DMS 273 treated with DMSO at 0.1 percent for 48 hours (cell line): ENCODE data around the gene CST3.
"Not testable (repeated sequence)": the region's sequence is repeated elsewhere in the genome, so short reads cannot be mapped to it uniquely, and the experiment has no call there.

ENCODE experiments used
- DNase-seq: peaks from one replicate; lab custom pipeline; 2025; lab: John Stamatoyannopoulos, UW

Gene CST3

GRCh38 chr20:23637282-23638221, at the start of gene CST3:
TSS of gene CST3 (minus strand) at chr20:23637955. CDS start at chr20:23637862, 93 bp downstream.
- DNase-seq: peak; percentile 31

- DNase-seq: no peak
These were observed 48.4 kb upstream of the CST3 start for GRCh38 chr20:23686046-23686750.

- not testable (repeated sequence) for DNase-seq
These were observed 47.8 kb upstream of the CST3 start for GRCh38 chr20:23685529-23685896.

- no peak for DNase-seq
These were observed 46.5 kb upstream of the CST3 start for GRCh38 chr20:23684261-23684660.

GRCh38 chr20:23683807-23684206, 46.1 kb upstream of the CST3 start:
- DNase-seq: no peak

GRCh38 chr20:23683281-23683680, 45.5 kb upstream of the CST3 start:
- no peak for DNase-seq

GRCh38 chr20:23680146-23680545, 42.4 kb upstream of the CST3 start:
- DNase-seq: no peak

GRCh38 chr20:23679133-23680092, 41.7 kb upstream of the CST3 start:
- DNase-seq: no peak

GRCh38 chr20:23673209-23673608, 35.5 kb upstream of the CST3 start:
- no peak for DNase-seq

GRCh38 chr20:23672158-23672557, 34.4 kb upstream of the CST3 start:
- no peak for DNase-seq

- no peak for DNase-seq
These were observed 33.7 kb upstream of the CST3 start for GRCh38 chr20:23671479-23671878.

GRCh38 chr20:23670361-23670760, 32.6 kb upstream of the CST3 start:
- DNase-seq: no peak

- no peak for DNase-seq
These were observed 32.1 kb upstream of the CST3 start for GRCh38 chr20:23669866-23670265.

GRCh38 chr20:23669327-23669726, 31.6 kb upstream of the CST3 start:
- DNase-seq: no peak

- peak; percentile 15 for DNase-seq
These were observed 30.8 kb upstream of the CST3 start for GRCh38 chr20:23668477-23668951.

GRCh38 chr20:23667666-23668065, 29.9 kb upstream of the CST3 start:
- no peak for DNase-seq

GRCh38 chr20:23666698-23667097, 28.9 kb upstream of the CST3 start:
- DNase-seq: no peak

- no peak for DNase-seq
These were observed 28.4 kb upstream of the CST3 start for GRCh38 chr20:23666189-23666588.

GRCh38 chr20:23664954-23665353, 27.2 kb upstream of the CST3 start:
- DNase-seq: no peak

- DNase-seq: not testable (repeated sequence)
These were observed 26.3 kb upstream of the CST3 start for GRCh38 chr20:23664046-23664445.

GRCh38 chr20:23663180-23663579, 25.4 kb upstream of the CST3 start:
- no peak for DNase-seq
